Fibroblast of skin of scalp (primary cell): Measurements from ENCODE around the gene HADH.
"Not testable (repeated sequence)": the region's sequence is repeated elsewhere in the genome, so short reads cannot be mapped to it uniquely, and the experiment has no call there.

Source experiments
- DNase-seq: peaks from one replicate; pipeline ENCODE4 v3.0.0-alpha.2; 2013

Gene HADH

DNA sequence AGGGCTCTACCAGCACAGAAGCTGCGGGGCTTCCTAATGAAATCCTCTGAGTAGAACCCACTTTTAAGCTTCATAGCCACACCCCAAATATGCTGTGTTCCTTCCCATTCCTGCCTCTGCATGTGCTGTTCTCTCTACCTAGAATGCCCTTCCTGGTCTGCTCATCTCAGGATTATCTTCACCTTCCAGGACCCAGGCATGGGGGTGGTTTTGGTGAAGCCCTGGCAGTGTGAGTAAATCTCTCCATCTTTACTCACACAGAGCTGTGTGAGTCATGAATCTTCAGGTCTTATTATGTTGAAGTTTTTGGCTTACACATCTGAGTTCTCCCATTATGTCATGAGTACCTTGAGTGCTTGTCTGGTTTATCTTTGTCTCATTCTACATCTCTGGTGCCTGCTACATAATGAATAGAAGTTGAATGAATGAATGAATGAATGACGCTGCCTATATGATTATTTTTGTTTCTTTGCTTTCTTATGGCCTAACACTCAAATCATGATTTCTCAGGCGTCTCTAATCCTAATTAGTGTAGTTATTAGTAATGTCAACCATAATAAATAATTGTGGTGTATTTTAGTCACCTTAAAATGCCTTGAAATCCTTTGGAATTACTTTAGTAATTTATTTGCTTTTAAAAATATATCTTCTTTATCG lies 41.9 kb downstream of the HADH start:
- DNase-seq: no peak

DNA sequence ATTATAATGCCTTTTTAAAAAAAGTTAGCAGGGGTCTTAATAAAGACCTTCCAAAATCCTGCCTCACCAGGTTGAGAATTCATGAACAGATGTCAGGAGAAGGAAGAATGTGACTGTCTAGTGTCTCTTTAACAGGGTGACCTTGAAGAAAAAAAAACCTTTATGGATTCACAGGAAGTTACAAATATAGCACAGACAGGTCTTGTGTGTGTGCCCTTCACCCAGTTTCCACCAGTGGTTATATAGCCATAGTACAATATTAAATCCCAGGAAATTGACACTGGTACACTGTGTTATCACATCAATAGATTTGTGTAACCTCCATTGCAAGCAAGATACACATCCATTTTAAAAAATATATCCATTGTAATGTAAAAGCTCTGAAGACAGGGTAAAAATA lies 43.7 kb downstream of the HADH start:
- DNase-seq: no peak

DNA sequence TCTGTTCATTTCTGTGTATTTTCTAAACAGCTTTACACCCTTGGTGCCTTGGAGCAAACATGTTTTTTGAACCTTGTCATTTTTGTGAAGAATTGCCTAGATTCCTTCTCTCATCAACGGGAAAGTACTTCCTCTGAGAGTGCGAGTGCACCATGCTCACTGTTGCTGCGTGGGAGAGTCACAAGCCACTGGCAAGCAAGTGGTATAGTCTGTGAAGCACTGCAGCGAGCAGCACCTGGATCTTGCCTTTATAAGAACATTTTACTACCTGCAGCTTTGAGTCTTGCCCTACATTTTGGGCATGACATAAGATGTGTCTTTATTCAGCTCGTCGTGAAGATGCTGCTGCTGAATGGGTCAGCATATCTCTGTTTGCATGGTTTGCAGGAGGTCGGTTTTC lies 44.9 kb downstream of the HADH start:
- no peak for DNase-seq

DNA sequence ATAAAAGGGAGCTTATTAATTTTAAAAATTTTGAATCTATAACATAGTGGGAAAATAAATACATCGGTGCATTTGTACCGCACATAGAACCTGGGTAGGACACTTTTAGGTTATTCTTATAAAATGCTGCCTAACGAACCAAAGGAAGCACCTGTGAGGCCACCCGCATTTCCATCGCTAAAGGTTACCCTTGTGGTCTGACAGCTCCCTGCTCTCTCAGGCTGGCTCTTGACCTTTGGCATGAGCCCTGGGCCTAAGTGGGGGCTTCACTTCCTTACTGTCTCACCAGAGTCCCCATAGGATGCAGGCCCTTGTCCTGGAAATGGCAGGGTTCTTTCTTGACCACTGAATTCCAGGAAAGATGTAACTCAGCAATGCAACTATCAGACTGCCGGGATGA lies 46.0 kb downstream of the HADH start:
- DNase-seq: no peak

DNA sequence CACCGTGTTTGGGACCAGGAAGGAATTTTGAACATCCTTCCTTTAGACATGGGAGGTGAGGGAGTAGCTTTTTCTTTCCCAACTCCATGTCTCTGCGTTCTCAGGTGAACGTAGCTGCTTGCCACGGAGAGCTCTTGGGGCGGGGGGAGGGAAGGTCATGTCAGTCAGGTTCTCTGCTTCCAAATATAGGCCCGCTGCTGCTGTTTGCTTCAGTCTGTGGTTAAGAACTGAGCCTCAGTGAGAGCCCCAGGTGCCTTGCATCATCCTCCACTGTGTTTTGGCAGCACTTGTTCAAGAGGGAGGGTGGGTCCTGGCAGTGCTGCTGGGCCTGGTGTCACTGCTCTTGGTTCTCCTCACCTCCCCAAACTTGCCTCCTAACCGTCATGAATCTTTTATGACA lies 46.5 kb downstream of the HADH start:
- no peak for DNase-seq

DNA sequence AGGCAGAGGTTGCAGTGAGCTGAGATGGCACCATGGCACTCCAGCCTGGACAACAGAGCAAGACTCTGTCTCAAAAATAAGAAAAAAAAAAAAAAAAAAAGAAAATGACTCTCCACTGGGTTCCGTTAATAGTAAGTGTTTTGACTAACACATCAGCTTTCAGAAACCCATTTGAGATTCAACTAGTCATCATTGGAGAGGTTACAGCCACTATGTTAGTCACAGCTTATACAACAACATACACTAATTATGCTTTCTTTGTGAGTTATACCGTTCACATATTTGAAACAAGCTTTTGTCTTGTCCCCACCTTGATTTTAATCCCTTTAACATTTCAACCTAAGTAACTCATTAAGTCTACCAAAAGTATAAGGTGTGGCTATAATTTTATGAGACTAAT lies 48.2 kb downstream of the HADH start:
- DNase-seq: no peak

DNA sequence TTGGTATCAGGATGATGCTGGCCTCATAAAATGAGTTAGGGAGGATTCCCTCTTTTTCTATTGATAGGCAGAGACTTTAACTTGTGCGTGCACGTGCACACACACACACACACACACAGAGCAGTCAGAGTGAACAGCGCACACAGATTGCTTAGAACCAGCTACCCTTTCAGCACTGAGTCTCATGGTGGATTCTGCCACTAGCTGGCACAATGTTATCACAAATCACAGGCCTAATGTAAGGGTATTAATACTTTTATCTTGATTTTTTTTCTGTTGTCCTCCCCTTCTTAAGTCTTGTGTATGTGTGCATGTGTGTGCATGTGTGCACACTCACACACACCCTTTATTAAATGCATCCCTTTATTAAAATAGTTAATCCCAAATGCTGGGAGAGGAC lies 53.2 kb downstream of the HADH start:
- DNase-seq: no peak

DNA sequence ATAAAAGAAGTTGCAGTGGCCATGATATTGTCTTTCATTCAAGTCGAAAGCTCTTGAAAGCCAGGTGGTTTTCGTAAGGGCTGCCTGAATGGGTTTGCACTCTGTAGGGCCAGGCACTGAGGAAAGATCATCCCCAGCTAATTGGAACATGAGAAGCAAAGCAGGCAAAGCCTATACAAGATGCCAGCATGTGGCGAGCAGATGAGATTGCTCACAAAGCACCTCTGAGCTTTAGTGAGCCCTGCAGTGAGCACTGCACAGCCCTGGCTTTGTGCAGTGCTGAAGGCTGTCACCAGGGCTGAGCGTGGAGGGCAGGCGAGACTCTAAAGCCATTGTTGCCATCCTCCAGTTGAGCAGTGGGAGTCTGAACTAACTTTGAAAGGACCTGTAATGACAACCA lies 53.8 kb downstream of the HADH start:
- no peak for DNase-seq

DNA sequence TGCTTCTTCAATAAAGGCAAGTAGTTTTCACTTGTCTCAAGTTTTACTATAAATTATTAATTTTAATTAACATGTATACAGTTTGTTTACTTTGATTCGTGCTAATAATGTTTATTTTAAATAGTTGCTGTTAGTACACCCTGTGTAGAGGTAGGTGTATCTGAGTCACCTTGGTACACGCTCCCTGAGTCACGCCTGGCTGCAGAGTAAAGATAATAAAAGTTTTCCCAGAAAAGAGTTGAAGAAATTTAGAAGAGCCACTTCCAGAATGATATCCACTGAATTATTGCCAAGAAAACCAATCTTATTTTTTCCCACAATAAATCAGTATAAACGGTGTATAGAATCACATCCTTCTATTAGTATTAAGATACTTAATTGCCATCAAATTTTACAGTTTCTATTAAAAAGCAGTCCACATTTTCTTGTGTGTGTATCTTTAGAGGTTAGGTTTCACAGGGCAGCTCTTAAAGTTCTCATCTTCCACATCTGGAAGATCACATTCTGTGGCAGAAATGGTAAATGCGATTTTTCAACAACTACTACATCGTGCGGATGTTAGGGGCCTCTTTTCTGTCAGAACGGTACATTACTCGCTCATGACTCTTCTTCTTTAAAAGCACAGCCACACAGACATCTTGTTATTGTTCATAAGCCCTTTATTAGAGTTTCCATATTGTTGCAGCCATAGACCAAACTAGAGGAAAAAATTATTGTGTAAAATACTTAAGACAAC lies 55.4 kb downstream of the HADH start:
- no peak for DNase-seq

DNA sequence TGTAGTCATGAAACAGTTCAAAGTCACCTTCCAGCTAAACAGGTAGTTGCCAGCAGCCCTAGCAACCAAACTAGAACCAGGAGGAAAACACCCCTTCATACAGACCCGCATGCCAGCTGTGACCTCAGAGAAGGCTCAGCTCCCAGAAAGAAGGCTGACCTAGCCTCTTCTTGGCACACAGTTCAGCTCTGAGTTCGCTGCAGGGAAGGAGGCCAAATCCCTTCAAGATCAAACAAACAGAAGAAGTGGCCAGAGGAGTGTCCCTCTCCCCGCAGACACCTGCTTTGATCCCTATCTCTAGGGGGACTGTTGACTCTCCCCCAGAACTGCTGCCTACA lies 56.0 kb downstream of the HADH start:
- no peak for DNase-seq

DNA sequence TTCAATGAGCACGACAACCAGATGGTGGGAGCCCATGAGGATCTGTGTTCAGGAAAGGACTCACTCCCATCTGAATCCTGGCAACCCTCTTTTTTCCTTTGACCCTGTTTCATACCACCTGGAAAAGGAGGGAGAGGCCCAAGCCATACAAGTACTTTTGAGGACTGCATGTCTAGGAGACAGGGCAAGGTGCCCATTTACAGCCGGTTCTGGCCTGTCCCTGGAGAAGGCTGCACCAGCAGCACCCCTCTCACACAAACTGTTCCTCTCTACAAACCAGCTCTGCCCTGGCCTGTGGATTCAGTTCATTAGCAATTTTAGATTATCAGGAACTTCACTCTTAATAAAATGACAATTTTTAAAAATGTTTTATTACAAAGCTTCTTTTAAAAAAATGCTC lies 57.5 kb downstream of the HADH start:
- DNase-seq: no peak

DNA sequence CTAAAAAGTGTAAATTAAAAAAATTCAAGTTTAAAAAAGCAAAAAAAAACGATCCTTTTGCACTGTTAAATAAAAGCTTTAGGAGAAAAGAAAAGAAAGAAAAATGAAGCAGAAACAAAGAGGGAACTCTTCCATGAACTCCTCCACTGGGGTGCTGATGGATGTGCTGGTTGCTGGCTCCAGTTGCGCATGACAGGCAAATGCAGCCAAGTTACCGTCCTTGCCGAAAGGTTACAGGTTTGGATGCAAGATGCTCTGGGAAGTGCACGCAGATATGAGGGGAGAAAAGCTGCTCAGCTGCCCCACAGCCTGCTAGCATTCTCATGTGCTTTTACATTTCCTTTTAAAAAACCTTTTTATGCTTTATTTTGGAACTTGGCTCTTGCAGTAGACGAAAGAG lies 58.5 kb downstream of the HADH start:
- DNase-seq: no peak

DNA sequence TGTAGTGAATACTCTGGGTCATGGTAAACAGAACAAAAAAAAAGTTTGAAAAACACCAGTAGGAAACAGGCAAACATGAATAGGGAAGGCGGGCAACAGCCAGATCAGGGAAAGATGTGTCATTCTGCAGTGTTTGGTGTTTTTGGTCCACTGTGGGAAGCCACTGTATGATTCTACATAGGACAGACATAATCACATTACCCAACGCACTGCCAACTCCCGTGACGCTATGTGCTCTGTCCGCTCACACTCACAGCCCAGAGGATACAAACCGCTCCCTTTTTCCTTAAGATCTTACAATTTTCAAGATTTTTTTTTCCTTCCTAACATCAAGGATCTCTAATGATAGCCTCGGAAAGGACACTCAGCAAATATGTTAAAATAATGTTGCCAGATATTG lies 59.3 kb downstream of the HADH start:
- no peak for DNase-seq

DNA sequence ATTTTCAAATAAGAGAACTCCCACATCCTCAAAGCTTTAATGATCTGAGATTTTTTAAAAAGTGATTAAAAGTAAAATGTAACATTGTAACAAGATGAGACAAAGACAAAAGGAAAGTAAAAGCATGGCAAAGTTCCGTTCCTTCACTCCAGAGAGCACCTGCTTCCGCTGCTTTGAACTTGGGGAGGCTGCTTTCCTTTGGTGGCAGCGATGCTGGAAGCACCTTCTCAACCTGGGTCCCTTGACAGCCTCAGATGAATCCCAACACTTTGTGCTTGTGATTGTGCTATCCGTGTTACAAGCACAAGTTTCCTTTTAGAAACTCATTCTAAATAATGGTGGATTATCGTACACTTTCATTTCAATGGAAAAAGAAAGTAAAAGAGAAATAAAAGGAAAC lies 59.7 kb downstream of the HADH start:
- DNase-seq: no peak

DNA sequence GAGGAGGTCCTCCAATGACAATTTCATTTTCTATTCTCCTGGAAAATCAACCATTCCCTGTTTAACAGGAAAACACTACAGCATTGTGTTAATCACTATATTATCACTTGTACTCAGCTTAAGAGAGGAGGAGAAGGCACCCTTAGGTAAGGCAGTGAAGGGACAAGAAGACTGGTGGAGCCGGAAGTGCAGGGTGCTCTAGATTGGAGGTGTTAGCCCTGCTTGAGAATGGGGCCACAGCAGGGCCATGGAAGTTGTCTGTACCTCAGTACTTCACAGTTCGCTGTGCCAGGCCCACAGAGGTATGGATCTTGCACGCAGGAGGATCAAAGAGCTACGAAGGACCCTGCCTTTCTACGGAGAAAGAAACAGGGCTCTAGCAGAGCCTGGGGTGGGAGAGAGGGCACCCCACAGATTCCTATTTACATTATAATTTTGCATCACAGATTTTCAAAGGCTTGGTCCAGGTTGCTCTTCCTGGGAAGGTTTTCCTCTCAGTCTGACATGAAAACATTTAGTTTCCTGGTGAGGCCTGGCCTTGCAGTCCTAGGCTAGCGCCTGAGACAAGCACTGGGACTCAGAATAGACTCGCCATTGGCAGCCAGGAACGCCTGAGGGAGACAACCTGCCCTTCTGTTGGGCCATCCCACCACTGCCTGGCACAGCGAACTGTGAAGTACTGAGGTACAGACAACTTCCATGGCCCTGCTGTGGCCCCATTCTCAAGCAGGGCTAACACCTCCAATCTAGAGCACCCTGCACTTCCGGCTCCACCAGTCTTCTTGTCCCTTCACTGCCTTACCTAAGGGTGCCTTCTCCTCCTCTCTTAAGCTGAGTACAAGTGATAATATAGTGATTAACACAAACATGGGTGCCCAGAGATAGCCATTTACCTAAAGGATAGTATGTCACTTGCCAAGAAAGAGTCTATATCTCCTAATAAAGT lies 60.8 kb downstream of the HADH start:
- not testable (repeated sequence) for DNase-seq

DNA sequence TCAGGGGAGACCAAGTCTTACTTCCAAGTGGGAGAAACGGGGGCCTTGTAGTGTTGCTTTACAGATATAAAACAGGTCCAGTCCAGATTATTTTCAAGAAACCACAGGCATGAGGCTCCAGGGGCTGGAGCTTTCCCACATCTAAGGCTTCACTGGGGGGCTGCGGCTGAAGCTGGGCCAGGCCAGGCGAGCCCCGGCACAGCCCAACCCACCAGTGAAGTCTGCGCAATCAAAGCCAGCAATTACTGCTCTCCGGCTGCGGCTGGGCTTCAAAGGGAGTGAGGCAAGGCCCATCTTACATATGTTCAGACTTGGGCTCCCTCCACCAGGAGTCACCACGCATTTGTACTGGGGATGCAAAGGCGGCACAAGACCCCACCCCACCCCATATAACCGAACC lies 61.7 kb downstream of the HADH start:
- peak; percentile 60 for DNase-seq

DNA sequence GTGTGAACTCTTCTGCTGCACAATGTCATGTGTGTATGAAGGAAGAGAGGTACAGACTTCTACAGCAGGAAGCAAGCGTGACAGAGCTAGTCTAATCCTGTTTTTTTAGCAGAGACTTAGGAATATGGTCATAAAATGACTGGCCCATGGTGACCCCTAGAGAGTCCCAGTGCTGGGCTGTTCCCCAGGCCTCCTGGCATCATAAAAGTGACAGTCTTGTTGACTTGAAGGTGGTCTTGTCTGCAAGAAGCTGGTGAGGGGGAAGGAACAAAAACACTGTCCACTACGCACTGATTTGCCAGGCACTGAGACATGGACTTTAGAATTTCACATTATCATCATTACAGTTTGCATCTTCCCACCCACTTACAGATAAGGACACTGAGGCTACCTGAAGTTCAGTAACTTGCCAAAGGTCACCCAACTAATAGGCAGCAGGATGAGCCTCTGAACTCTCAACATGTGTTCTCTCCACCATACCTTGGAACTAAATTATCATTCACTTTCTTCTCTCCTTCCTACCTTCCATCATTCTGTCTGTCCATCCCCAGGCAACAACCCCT lies 63.0 kb downstream of the HADH start:
- DNase-seq: no peak

DNA sequence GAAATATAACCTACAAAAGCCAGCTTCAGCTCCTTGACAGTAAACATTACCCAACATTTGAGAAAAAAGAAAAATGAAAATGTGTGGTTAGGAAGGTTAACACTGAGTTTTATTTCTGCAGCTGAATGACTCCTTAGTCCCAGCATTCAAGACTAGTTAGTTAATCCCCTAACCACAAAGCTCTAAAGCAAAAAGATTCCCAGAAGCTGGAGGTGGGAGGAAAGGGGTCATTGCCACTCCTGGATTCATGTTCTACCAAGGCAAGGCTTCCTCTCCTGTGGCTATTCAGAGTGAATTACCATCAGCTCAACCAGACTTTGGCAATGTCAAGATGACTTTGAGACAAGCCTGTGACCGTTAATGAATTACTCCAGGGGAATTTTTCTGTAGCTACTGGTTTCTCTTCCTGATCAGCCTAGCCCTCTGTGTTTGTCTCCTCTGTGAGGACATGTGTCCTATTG lies 63.6 kb downstream of the HADH start:
- DNase-seq: no peak

DNA sequence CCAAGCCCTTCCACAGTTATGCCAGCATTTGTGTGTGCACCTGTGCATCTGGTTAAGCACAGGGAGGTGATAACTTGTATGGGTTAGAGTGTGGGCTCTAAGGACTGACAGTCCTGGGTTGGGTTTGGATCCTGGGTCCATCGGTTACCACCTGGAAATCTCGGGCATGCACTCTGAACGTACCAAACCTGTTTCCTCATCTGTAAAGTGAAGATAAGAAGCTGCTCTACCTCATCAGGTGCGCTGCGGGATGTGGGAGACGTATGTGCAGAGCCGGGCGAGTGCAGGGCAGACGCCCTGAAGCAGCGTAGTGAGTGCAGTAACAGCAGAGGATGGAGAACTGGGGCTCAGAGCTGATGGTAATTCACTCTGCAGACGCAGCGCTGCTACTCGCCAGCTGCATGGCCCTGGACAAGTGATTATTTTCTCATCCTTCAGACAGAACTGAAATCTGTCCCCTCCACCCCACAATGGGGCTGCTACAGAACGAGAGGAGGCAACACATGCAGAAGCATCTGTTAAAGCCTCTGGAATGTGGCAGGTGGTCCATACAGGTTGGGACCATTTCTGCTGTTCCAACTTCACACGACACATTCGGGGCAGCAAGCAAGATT lies 64.4 kb downstream of the HADH start:
- no peak for DNase-seq

DNA sequence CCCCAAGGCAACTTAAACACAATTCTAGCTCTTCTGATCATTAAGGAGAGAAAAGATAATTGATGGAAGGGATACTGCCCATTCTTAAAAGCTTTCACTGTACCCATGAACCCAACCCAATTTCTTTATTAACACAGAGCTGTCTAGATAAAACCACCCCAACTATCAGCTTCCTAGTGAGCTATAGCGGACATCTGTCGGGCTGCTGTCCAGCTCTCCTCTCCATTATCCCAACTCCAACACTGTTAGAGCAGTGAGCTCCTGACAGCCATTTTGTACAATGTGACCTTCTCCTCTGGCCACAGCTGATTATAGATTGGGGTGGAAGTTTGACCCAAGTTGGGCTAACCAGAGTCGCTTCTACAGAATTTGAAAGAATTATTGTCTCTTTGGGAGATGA lies 66.1 kb downstream of the HADH start:
- DNase-seq: no peak

DNA sequence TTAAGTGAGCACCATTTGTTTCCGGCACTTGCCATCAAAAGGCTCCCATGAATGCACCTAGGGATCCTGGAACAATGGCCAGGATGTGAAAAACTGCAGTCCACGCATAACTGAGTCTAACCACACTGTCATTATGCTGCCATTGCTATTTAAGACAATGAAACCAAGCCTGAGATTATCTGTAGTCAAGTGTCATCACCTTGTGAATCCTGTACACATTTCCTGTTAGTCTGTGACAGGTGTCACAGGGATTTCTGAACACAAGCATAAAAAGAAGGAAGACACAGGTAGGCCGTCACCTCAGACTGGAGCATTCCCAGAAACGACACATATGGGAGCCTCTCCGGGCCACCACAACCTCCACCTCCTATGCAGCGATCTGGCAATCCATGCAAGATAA lies 66.7 kb downstream of the HADH start:
- no peak for DNase-seq

DNA sequence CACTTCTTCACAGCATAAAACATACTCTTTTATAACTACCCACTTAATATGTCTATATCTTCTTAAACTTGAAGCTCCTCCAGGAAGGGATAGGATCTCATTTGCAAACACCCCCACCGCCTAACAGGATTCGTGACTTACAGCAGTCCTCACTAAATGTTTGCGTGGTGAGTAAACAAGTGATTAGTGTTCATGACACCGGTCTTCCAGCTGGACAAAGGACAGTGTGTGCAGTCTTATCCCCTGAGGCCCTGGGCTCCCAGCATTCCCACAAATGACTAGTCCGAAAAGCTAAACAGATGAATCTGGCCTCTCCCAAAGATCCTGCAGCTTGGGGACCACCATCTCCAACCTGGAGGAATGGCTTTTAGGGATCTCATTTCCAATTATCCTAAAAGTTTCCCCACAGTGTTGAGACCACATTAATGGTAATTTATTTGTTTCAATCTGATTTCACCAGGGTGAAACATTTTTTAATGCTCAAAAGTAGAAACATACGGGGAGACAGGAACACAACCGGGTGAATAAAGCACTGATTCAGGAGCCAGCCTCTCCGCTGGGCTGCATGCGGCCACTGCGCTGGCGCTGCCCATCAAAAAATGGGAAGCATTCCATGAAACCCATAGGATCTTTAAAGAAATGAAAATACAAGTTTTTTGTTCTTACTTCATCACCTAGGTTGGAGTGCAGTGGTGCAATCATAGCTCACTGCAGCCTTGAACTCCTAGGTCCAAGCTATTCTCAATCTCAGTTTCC lies 69.2 kb downstream of the HADH start:
- peak; percentile 68 for DNase-seq
